GM18511 (cell line): ENCODE results near the gene QSOX2.

Experiments
- ATAC-seq: cut with Tn5 transposase; IDR thresholded peaks from one replicate; pipeline ENCODE4 v1.9.1; 2021; ENCODE audit warnings: mild to moderate bottlenecking, moderate library complexity; ENCODE audit not compliant: unreplicated experiment

The QSOX2 gene

DNA sequence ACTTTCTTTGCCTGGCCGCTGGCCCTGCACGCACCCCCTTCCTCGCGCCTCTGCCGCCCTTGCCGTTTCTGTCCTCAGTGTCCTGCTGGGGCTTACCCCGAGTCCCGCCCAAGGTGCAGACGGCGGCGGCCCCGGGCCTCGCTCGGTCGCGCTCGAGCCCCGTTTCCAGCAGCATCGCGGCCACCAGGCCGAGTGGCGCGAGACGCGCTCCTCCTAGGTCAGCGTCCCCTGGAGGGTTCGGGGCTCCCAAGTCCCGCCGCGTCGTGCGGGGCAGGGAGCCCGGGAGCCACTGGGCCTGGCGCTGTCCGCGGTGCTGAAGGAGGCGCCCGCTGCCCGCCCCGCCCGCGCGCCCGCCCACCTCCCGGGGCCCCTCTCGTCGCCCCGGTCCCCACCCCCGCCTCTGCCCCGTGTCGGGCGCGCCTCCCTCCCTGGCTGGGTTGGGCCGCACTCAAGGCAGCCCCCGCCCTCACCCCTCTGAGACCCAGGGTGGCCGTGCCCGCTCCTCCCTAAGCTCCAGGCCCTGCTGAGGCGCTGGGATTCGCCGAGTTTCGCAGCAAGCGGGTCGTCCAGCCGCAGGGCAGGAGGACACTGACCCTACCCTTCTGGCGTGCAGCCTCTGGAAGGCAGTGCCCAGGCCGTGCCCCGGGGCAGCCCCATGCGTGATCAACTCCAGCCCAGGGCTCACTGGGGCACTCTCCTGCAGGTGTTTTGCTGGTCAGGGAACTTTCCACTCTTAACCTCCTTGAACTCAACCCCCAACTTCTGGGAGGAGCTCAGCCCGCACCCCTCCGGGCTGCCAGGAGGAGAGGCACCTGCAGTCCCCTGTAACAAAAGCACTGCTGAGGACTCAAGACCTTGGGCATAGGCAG, 40.5 kb downstream of the QSOX2 start, which contains the start of gene LHX3:
Gene LHX3, minus strand, starts transcription at position 291 of the 869 bp plus-strand sequence. Its CDS starts 116 bp downstream, at position 175.
- ATAC-seq, result no peak

DNA sequence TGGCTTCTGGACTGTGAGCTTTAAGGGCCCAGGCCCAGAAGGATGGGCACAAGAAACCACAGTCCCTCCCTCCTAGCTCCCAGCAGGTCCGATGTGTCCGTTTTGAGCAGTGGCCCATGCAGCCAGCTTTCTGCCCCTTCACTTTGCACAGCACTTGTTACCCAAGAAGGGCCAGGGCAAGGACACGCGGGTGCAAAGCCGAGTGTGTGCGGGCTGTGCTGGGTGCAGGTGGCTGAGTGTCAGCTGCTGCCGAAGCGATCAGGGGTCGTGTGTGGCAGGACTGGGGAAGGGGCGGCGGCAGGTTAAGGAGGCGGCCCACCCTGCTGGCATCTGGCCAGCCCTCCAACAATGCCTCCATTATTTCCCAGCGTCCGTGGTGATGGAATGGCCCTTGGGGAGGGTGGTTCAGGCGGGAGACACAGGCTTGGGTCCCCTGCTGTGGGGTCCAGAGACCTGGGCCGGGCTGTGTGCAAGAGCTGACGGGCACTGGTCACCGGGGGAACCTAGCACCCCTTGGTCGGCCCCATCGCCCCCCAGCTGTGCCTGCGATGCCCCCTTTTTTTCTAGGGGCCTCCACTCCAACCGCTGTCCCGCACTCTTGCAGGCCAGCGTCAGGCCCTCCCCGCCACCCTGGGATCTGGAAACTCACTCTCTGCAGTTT, 41.3 kb downstream of the QSOX2 start:
- ATAC-seq, result no peak

DNA sequence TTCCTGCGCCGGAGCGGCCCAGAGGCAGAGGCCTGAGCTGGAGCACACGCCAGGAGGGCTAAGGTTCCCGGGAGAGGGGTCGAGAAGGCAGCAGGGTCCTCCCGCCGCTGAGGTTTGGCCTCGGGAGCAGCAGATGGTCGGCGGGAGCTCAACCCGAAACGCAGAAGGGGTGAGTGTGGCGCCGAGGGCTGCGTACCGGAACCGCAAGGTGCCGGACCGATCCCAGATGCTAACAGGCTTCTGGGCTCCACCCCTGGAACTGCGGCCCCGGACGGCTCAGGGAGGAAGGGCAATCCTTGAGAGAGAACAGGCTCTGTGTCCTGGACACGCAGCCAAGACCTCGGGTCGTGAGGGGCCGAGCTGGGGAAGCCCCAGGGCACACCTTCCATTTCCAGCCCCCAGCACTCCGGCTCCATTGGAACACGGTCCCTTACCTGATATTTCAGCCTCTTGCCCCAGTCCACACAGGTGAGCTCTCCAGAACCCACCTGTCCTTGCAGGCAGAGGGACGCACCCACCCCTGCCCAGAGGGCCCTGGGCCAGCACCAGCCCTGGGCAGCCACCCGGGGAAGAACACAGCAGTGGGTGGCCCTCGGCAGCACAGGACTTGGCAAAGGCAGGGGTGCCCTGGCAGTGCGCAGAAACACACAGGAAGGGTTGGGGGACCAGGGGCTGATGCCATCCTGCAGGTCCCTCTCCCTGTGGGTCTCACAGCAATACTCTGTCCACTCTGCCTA, 42.0 kb downstream of the QSOX2 start:
- ATAC-seq, result no peak

DNA sequence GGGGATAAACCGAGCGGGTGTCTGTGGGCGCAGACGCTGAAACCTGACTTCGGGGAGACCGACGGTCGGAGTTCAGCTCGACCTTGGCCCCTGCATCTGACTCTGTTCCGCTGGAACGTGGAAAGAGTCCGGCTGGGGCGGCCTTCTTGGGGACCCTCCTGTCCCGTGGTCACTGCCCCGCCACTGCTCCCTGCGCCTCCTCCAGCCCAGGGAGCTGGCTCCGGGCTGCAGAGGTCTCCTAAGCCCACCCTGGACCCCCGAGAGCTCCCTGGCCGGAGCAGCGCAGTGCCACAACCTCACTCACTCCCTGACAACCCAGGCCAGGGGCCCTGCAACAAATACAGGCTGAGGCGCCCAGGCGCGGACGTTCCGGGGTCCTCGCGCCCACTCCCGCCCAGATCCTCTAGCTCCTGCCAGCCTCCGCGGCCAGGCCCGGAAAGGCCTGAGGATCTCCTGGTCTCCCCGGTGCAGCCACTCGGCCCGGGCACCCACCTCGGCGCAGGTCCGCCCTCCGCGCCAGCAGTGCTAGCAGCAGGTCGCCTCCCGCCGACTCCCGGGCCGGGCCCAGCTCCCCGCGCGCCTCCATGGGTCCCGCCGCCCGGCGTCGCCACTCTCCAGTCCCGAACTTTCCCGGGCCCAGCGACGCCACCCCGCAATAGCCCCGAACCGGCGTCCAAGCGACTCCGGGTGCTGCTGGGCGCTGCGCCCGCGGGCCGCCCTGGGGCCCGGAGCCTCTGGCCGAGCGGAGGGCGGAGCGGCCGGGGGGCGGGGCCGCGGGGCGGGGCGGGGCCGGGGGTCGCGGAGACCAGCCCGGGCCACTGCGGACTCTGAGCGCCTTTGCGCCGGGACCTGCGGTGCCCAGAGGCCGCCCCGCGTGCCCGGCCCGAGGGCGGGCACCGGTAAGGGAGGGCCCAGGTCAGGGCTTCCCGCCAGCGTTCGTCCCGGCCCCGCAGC, 42.9 kb downstream of the QSOX2 start:
- ATAC-seq, result no peak

- ATAC-seq, result no peak
Measured at GRCh38 chr9:136201609-136202453, 43.8 kb downstream of the QSOX2 start.

DNA sequence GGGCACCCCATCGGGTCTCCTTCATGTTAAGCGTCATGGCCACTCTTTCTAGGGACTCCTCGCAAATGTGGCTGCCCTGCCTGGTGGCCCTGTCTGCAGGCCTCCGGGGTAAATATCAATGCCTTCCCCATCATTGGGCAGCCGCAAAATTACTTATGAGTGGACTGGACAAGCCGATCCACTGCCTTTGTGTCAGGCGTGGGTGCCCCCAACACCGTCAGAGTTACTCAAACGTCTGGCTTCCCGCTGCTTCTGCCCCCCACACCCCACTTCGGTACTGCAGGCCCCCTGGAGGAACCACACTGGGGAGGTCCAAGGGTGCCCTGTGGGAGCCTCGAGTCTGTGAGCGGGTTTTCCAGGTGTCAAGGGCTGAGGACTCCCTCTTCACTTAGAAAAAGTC, 44.4 kb downstream of the QSOX2 start:
- ATAC-seq, result no peak

- ATAC-seq, result no peak
Measured at GRCh38 chr9:136200424-136200823, 45.2 kb downstream of the QSOX2 start.

DNA sequence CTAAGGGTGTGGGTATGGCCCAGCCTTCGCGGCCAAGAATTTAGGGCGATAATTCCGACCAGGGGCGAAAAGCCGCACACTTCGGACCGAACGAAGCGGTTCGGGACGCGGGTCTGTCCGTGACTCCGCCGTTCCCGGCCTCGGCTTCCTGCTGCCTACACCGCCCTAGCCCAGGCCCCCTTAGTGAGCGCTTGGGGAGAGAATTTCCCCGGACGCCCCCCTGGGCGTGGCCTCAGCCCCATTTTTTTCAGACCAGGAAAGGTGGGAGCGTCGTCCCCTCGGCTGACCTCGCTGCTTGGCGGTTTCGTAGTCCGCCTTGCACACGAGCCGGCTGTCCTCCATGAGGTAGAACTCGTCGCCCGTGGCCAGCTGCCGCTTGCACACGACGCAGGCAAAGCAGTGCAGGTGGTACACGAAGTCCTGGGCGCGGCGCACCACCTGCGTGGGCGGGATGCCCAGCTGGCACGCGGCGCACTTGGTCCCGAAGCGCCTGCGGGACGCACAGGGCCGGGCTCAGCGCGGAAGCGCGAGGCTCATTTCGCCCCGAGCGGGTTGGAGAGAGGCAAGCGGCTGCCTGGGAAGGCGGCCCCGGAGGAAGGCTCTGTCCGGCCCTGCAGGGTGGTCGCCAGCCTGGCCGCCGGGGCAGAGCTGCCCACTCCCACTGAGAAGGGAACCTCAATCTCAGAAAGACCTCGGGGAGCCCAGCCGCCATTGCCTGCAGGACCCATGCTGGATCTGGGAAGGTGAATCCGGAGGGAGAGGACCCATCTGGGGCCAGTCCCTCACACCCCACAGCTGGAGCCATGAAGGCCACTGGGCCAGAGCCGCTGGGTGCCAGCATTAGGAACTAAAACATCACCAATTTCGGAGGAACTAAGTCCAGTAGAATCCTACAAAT, 46.0 kb downstream of the QSOX2 start:
- ATAC-seq, result no peak

DNA sequence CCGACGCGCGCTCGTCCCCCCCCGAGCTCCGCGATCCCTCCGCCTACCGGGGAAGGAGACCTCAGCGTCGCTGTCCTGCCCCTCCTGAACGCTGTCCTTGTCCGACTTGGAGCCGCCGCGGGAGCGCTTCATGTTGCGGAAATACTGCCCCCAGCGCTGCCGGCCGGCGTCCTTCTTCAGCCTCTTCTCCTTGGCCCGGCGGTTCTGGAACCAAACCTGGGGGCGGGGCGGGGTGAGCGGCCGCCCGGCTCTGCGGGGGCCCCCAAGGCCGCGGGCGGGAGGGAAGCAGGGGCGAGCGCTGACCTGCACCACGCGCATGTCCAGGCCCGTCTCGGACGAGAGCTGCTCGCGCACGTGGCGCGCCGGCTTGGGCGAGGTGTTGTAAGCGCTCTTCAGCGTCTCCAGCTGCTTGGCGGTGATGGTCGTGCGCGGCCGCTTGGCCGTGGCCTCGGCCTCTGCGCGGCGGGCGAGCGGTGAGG, 47.0 kb downstream of the QSOX2 start:
- ATAC-seq, result no peak

DNA sequence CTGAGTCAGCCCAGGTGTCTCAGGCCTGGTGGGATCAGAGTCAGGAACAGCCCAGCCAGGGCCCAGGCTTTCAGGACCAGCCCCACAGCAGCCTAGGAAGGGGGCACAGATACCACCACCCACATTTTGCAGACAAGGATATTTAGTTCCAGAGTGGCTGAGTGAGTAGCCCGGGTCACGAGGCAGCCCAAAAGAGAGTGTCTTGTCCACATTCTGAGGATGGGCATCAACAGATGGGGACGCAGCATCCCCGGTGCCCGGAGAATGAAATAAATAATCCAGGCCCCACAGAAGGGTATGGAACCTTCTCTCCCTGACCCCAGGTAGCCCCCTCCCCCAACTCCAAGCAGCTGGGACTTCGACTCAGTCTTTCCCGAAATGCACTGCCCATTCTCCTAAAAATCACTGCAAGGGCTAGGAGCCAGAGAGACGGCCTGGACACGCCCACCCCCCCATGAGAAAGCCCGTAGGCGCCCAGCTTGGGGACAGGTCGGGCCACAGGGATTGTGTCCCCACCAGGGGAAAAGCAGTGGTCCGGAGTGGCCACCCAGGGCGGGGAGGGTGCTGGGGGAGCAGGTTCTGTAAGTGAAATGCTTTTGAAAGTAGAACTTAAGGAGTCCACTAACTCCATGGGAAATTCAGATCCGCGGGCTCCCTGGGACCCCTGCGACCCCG, 47.5 kb downstream of the QSOX2 start:
- ATAC-seq, result no peak

DNA sequence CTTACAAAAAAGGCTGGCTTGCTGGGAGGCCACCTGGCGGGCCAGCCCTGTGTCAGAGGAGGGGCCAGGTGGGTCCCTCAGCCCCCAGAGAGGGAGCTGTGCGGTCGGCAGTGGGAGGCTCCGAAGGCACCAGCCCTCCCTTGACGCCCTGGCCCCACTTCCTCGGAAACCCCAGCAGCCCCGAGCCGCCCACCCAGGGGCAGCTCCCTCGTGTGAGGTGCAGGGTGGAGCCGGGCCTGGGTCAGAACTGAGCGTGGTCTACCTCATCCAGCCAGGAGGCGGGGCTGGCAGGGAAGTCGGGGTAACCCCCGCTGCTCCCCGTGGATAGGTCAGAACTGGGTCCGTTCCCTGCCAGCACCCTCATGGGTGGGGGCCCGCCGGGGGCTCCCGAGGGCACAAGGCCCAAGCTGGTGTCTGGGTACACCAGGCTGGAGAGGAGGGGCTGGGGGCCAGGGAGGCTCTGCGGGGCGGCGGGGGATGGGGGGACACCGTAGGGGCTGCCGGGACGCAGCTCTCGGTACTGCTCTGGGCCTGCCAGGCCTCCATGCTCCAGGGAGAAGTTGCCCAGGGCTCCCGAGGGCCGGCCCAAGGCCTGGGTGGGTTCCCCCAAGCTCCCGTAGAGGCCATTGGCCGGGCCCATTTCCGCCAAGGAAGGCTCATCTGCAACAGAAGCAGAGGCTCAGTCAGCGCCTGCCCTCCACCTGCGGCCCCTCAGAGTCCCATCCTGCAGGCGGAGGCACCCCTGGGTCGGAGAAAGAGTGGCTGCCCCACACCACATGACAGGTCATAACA, 48.3 kb downstream of the QSOX2 start:
- ATAC-seq, result no peak

DNA sequence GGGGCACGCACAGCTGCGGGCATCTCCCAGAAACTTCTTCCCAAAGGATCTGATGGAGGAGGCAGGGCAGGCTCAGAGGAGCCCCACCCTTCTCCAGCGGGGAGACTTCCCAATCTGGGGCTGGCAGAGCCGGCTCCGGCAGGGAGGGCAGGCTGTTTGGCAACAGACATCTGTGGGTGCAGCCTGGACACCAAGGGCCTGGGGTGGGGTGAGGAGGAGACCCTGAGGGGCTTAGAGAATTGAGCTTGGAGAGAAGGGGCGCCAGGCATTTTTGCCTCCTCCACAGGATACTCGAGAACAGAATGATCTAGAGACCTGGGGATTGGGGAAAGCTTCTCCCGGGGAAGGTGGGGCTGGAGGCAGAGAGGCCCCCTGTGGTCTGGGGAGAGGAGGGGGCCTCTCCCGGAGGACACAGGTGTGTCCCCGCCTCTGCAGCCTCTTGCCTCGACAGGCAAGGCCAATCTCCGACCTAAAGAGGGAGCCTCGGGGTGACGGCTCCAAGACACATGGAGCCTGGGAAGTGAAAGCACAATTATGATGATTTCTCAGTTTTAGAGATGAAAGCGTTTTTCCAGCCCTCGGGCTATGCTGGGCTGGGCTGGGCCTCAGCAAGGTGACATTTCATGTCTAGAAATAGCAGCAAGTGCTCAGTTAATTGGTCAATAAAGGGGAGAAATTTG, 49.1 kb downstream of the QSOX2 start:
- ATAC-seq, result no peak

GRCh38 chr9:136194540-136194939, 51.1 kb downstream of the QSOX2 start:
- no peak for ATAC-seq

DNA sequence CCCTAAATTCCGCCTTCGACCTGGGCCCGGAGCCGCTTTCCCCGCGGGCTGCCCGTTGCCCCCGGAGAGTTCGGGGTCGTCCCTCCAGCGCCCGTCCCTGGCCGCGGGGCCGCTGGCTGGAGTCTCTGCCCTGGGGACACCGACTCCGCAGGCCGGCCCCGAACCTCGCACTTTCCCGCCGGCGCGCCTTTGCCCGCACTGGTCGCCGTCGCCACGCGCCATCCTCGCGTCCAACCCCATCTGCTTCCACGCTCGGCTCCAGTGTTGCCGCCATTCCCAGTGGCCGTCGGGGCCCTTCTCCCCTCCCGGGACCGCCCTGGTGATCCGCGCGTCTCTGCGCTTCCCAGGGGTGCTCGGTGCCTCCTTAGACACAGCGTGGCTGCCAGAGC, 51.7 kb downstream of the QSOX2 start:
- no peak for ATAC-seq

DNA sequence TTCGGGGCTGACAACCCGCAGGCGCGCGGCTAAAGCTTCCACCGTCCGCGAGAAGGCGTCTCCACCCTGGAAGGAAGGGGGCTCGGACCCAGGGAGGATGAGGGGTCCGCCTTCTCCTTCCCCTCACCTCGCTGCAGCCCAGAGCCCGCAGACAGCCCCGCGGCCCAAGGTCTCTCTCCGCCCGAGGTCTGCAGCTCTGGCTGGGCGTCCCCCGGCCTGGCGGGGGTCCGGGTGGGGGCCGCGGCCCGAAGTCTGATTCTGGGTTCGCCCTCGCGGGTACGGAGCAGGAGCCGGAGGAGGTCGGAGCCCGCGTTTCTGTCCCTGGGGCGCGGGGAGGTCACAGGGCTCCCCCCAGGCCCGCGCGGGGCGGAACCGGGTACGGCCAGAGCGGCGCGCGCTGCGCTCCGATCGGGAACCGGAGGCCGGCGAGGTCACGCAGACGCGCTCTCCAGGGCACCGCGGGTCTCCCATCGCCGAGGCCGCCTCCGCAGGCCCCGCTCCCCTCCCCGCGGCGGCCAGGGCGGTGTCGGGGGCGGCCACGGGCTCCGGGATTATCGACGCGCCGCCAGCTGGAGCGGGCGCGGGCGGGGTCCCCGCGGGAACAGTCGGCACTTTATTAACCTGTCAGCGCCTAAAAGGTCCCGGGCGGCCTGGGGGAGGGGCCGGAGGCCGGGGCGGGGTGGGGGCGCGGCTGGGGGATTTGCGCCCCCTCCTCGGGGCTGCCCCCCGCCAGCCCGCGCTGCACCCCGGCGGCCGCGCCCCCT, 52.3 kb downstream of the QSOX2 start:
- ATAC-seq, result no peak
